ENCODE results near the gene IL17RC.
"Not testable (repeated sequence)": the region's sequence is repeated elsewhere in the genome, so short reads cannot be mapped to it uniquely, and the experiment has no call there.

The IL17RC gene

GRCh38 chr3:9893739-9894138 lies 23.2 kb upstream of the IL17RC start:
- Histone ChIP-seq H3K9me3 (no peaks in the 10 kb centered on the region), H3K27ac (no peak overlapping the region), H3K4me3 (no peak overlapping the region), H3K27me3 (no peaks in the 10 kb centered on the region), H3K36me3 (peaks cover 55% of the 10 kb centered on the region), H3K4me2 (no peak overlapping the region), H3K4me1 (peaks cover 62% of the 10 kb centered on the region), H4K20me1 (peaks cover 81% of the 10 kb centered on the region), H3K9ac (no peak overlapping the region)
- TF ChIP-seq Cebpa-rat (IDR thresholded peaks at IDR 0.05) = no peak

DNA sequence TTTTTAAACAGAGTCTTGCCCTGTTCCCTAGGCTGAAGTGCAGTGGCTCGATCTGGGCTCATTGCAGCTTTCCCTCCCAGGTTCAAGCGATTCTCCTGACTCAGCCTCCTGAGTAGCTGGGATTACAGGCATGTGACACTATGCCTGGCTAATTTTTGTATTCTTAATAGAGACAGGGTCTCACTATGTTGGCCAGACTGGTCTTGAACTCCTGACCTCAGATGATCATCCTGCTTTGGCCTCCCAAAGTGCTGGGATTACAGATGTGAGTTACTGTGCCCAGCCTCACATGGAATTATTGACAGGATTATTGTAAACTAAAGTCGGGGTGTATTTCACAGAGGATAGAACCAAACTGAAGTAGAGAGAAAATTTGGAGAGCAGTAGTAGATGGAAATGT lies 21.2 kb upstream of the IL17RC start:
- not testable (repeated sequence) for H3K4me2 ChIP-seq, H3K9ac ChIP-seq, H3K9me3 ChIP-seq, H3K4me3 ChIP-seq, H3K27me3 ChIP-seq, H3K27ac ChIP-seq
- Histone ChIP-seq H3K4me1 (peaks cover 49% of the 10 kb centered on the region), H4K20me1 (peaks cover 82% of the 10 kb centered on the region), H3K36me3 (peaks cover 55% of the 10 kb centered on the region)

DNA sequence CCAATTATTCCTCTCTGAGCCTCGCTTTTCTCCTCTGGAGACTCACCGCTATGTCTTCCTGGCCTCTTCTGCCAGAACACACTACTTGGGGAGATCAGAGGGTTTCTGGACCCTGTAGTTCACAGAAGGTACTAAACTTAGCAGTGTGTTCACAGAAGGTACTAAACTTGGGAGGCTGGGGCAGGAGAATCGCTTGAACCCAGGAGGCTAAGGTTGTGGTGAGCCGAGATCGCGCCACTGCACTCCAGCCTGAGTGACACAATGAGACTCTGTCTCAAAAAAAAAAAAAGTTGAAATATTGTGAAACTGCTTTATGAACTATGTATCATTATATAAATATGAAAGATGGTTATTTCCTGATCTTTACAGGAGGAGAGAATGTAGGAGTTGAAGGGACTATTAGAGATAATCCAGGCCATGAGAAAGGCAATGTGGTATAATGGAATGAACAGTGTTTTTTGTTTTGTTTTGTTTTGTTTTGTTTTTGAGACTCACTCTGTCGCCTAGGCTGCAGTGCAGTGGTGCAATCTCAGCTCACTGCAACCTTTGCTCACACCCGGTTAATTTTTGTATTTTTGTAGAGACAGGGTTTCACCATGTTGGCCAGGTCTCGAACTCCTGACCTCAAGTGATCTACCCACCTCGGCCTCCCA lies 20.0 kb upstream of the IL17RC start:
- not testable (repeated sequence) for H3K27me3 ChIP-seq, H3K27ac ChIP-seq, H3K4me3 ChIP-seq, H3K9me3 ChIP-seq, H3K4me2 ChIP-seq, H3K9ac ChIP-seq
- Histone ChIP-seq H4K20me1 (peaks cover 70% of the 10 kb centered on the region), H3K4me1 (peaks cover 52% of the 10 kb centered on the region), H3K36me3 (peaks cover 55% of the 10 kb centered on the region)

GRCh38 chr3:9897408-9898372 lies 19.2 kb upstream of the IL17RC start:
- peaks cover 52% of the 10 kb centered on the region for H3K4me1 ChIP-seq
- H3K4me2 ChIP-seq = no peak overlapping the region

DNA sequence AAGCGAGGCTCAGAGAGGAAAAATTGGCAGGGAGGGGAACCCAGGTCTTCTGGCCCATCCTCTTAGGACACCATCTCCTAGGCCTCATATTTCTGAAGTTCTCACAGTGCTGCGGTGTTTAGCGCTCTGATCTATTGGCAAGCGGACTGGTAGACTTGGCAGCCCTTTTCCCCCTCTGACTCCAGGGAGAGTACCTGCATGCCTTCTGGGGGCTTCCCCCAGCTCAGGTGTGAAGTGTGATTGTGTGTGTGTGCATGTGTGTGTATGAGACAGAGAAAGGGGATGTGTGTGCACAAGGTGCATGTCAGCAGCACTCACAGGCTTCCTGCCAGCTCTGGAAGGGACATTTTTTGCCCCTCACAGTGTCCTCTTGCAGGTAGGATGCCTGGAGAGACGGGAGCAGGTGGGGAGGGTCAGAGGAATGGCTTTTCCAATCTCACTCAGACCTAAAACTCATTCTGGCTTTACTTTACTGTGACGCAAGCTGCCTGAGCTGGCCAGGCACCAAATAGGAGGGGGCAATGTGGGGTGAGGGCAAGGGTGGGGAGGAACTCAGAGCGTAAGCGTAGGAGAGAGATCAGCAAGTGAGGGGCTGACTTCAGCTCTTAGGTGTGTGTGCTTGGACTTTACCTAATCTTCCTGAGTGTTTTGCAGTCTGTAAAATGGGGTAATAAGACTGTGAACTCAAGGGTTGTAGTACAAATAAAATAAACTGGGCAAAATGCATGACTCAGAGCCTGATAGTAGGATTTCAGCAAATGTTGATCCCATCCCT lies 18.2 kb upstream of the IL17RC start:
- Histone ChIP-seq H4K20me1 (peaks cover 52% of the 10 kb centered on the region), H3K4me3 (no peak overlapping the region), H3K9ac (no peak overlapping the region), H3K27ac (no peak overlapping the region), H3K4me1 (peaks cover 52% of the 10 kb centered on the region), H3K9me3 (no peaks in the 10 kb centered on the region), H3K4me2 (no peak overlapping the region), H3K36me3 (peaks cover 37% of the 10 kb centered on the region), H3K27me3 (no peaks in the 10 kb centered on the region)
- TF ChIP-seq Cebpa-rat (IDR thresholded peaks at IDR 0.05) = no peak

More at GRCh38 chr3:9897408-9898372, 19.2 kb upstream of the IL17RC start:
- H3K36me3 ChIP-seq = peaks cover 47% of the 10 kb centered on the region
- no peak overlapping the region for H3K9ac ChIP-seq
- no peak overlapping the region for H3K27ac ChIP-seq
- H3K9me3 ChIP-seq = no peaks in the 10 kb centered on the region
- no peak overlapping the region for H3K4me3 ChIP-seq
- peaks cover 62% of the 10 kb centered on the region for H4K20me1 ChIP-seq
- H3K27me3 ChIP-seq = no peaks in the 10 kb centered on the region
- no peak for TF ChIP-seq Cebpa-rat (IDR thresholded peaks at IDR 0.05)

DNA sequence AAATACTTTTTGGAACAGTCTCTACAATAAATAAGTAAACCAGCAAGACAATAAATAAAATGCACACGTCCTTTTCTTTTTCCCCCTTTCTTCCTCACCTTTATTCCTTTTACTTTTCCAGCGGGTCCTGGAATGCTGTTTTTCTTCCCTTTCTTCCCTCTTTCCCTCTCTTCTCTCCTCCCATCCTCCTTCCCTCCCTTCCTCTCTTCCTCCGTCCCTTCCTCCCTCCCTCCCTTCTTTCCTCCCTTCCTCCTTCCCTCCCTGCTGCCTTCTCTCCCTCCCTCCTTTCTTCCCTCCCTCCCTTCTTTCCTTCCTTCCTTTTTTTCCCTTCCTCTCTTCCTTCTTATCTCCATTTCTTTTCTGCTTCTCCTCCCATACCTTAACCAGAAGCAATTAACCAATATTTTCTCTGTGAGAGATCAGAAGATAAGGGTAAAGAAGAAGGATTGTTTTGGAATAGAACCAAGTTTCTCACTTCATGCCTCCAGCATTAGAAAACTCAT lies 17.6 kb upstream of the IL17RC start:
- no peak for TF ChIP-seq Cebpa-rat (IDR thresholded peaks at IDR 0.05)
- Histone ChIP-seq H3K4me2 (no peak overlapping the region), H3K4me1 (peaks cover 45% of the 10 kb centered on the region), H3K9me3 (no peaks in the 10 kb centered on the region), H3K9ac (no peak overlapping the region), H3K27me3 (no peaks in the 10 kb centered on the region), H3K4me3 (no peak overlapping the region), H3K36me3 (peaks cover 31% of the 10 kb centered on the region), H3K27ac (no peak overlapping the region), H4K20me1 (peaks cover 45% of the 10 kb centered on the region)

GRCh38 chr3:9900965-9901415 lies 15.9 kb upstream of the IL17RC start:
- H3K27me3 ChIP-seq, H3K9me3 ChIP-seq, H3K9ac ChIP-seq, H3K27ac ChIP-seq, H3K4me3 ChIP-seq: not testable (repeated sequence)
- Histone ChIP-seq H4K20me1 (peaks cover 29% of the 10 kb centered on the region), H3K4me1 (peaks cover 32% of the 10 kb centered on the region), H3K36me3 (0 out of 2 replicates have a peak, but pooled peaks cover 16% of the 10 kb centered on the region), H3K4me2 (0 out of 2 replicates have a peak overlapping the region, but pooled peaks have one; percentile 84)

DNA sequence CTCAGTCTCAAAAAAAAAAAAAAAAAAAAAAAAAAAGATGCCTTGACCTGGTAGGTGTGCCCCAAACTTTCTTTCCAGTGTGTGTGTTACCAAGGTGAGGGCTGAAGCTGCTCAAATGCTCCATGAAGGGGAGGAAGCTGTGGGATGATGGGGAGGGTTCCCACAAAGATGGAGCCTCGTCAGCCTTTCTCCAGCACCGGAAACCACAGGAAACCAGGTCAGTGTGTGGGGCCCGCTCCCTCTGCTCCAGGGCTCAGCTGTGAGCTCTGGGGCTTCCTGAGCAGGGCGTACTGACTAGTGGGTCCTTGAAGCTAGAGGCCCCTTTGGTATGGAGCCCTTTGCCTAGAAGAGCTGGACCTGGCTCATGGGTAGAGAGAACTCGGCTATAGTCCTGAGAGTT lies 14.9 kb upstream of the IL17RC start:
- H3K4me1 ChIP-seq = peaks cover 32% of the 10 kb centered on the region
- TF ChIP-seq Cebpa-rat (IDR thresholded peaks at IDR 0.05) = no peak

More for the DNA sequence above, 14.9 kb upstream of the IL17RC start:
- Histone ChIP-seq H3K27ac (peak overlapping the region; percentile 66), H3K9me3 (no peaks in the 10 kb centered on the region), H3K36me3 (0 out of 2 replicates have a peak, but pooled peaks cover 7% of the 10 kb centered on the region), H3K4me3 (no peak overlapping the region), H3K4me2 (peak overlapping the region; percentile 84), H3K27me3 (no peaks in the 10 kb centered on the region), H3K9ac (peak overlapping the region; percentile 48; the same call in 1 of the 2 replicates), H4K20me1 (peaks cover 19% of the 10 kb centered on the region)
